ENCODE data around the gene TRAPPC13. TPM values are rescaled to one million over a fixed set of nuclear protein-coding genes. Genes with fewer than 3 reads are reported as not detected.

Gene TRAPPC13
- total and polyA plus RNA-seq, 10 of the 15 experiments (the other 5 are each of a cell fraction or from before 2014, with no cell fraction given): 16.5 to 35.6 (median 25.0) TPM

- Histone ChIP-seq H4K20me1 (ENCODE audit: control insufficient read depth, insufficient read depth) (no peaks in the 10 kb centered on the region), H3K9me3 (replicated peaks; ENCODE audit: control insufficient read depth, insufficient read depth, low read length) (no peaks in the 10 kb centered on the region), H3K9ac (ENCODE audit: control insufficient read depth, insufficient read depth, low read length) (no peak overlapping the region), H3K27me3 (replicated peaks in 1 of 2; ENCODE audit: control insufficient read depth in 2 of 2, insufficient read depth in 2 of 2, low read length in 1 of 2) (no peaks in the 10 kb centered on the region), H3K4me3 (no peak overlapping the region), H3K79me2 (ENCODE audit: control insufficient read depth, insufficient read depth, low read length) (no peaks in the 10 kb centered on the region), H3K4me1 (ENCODE audit: control insufficient read depth, insufficient read depth, low read length) (no peaks in the 10 kb centered on the region), H3K27ac (ENCODE audit: control insufficient read depth, insufficient read depth) (no peak overlapping the region), H3K36me3 (ENCODE audit: control insufficient read depth in 2 of 2, insufficient read depth in 2 of 2, low read length in 1 of 2) (peaks cover 0 to 5% of the 10 kb centered on the region in 2 experiments; a peak in 1 of 4 replicates), H2AFZ (ENCODE audit: control insufficient read depth, low read depth, low read length) (no peak overlapping the region), H3K4me2 (ENCODE audit: control insufficient read depth, insufficient read depth) (no peak overlapping the region)
- WGBS (ENCODE audit: insufficient coverage, insufficient replicate concordance, low lambda C conversion rate, missing lambda C conversion rate): 100% methylated on average over 4 of the region's 4 CpGs
- ChIA-PET CTCF (interaction anchor here (0.5 to 1.3 kb wide), 4 partner anchors 10 to 461 kb away, joined by 3 read pairs; no protein-coding TSS in a partner anchor), POLR2A (no interaction called here), RAD21 (ENCODE audit: unreplicated experiment) (no interaction called here), SMC1A (ENCODE audit: uncharacterized antibody, unreplicated experiment) (interaction anchor here (1.5 kb wide), 1 partner anchor 10 kb away, joined by 4 read pairs; no protein-coding TSS in a partner anchor)
- FAIRE-seq (no peak), ATAC-seq (no peak), DNase-seq (ENCODE audit: low read depth, low spot score) (no peak)
- in situ Hi-C loops (cut with MboI): no loop called here
- intact Hi-C loops (cut with micrococcal nuclease; ENCODE audit: unreplicated experiment): no loop called here
- no peak for TF ChIP-seq ZBTB33 (IDR thresholded peaks at IDR 0.05)
- no peak for TF ChIP-seq IKZF2 (IDR thresholded peaks at IDR 0.05)
- TF ChIP-seq SMAD5 (IDR thresholded peaks at IDR 0.05; ENCODE audit: low read depth): no peak
- TF ChIP-seq ZNF24 (IDR thresholded peaks at IDR 0.05): no peak
- TF ChIP-seq ZNF384 (IDR thresholded peaks at IDR 0.05; ENCODE audit: borderline replicate concordance, low read depth, low read length): no peak
- no peak for TF ChIP-seq MYB (IDR thresholded peaks at IDR 0.05; ENCODE audit: borderline replicate concordance, low read depth, low read length)
- no peak for TF ChIP-seq ZNF687 (IDR thresholded peaks at IDR 0.05)
- no peak for TF ChIP-seq PBX3 (IDR thresholded peaks at IDR 0.05; ENCODE audit: insufficient replicate concordance, low read depth, low read length)
- no peak for TF ChIP-seq SREBF2 (IDR thresholded peaks at IDR 0.05; ENCODE audit: low read length)
- TF ChIP-seq ZSCAN29 (IDR thresholded peaks at IDR 0.05): no peak
- no peak for TF ChIP-seq RUNX3 (IDR thresholded peaks at IDR 0.05; ENCODE audit: low read length)
- BruUV-seq (replicated peaks): no TSS peak
These were observed 82.8 kb downstream of the TRAPPC13 start for GRCh38 chr5:65707663-65708062.

Measured in GM12878 (cell line).